ENCODE data around the gene LLPH.

Gene LLPH

DNA sequence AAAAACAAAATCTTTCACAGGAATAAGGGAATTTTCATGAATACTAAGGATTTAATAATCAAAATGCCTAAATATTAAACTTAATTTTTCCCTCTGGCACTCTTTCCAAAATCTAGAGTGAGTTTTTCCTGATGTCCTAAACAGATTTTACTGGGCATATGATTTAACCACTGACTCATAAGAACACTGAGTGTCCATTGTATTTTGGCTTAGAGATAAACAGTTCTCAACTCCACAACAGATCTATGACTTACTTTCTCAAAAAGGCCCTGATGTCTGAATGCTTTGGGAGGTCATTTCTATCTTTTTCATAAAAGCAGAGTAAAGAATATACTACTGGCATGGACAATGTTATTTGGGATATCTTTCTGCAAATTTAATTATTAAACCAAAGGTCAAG lies 24.2 kb upstream of the LLPH start:
- no peak overlapping the region for H3K27ac ChIP-seq
- TF ChIP-seq CTCF (conservative IDR thresholded peaks at IDR 0.05) = no peak

GRCh38 chr12:66152732-66153131 lies 22.2 kb upstream of the LLPH start:
- no peak for TF ChIP-seq CTCF (conservative IDR thresholded peaks at IDR 0.05)
- H3K27ac ChIP-seq = no peak overlapping the region

GRCh38 chr12:66149702-66150398 lies 19.3 kb upstream of the LLPH start:
- H3K27ac ChIP-seq = no peak overlapping the region
- peak; percentile 26; the same call in 1 of the 2 replicates for TF ChIP-seq CTCF (conservative IDR thresholded peaks at IDR 0.05)

DNA sequence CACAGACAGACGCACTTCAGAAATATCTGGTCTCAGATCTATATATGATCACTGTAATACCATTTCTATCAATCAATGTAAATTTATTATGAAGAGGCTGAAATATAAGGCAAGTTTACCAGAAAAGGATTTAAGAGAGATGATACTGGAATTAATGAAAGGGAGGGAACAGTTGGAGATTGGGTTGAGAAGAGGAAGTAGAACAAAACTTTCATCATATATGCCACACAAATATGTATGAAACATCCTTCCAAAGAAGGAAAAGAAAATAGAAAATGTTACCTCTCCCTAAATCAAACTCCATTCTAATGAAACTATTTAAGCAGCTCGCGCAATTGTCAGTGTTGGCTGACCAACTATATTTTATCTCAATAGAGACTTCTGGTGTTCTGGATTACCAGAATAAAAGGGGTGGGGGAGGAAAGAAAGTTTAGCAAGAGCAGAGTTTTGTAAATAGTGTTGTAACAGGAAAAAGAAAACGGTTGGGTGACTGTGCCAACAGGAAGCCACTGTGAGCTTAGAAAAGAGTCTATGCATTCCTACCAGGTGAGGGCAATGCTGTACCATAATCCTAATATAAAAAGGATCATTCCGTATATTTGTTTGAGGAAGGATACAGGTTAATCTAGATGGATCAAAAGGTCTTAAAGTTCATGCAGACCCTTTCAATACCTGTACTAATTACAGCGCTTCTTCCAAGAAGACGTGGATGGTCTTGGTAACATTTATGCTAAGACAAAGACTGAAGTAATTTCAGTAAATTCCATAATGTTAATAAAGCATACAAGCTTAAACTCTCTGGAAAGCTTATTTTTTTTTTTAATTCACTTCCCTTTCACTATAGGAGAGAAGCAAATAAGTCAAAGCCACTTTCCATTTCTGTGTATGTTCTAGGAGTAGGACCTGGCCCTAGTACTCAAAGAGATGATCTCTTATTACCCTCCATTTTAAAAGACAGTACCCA lies 14.5 kb upstream of the LLPH start:
- TF ChIP-seq CTCF (conservative IDR thresholded peaks at IDR 0.05) = peak; percentile 92

GRCh38 chr12:66143868-66144267 lies 13.3 kb upstream of the LLPH start:
- TF ChIP-seq CTCF (conservative IDR thresholded peaks at IDR 0.05) = no peak
- H3K27ac ChIP-seq = no peak overlapping the region

More for the DNA sequence above, 14.5 kb upstream of the LLPH start:
- H3K27ac ChIP-seq = peak overlapping the region; percentile 37

DNA sequence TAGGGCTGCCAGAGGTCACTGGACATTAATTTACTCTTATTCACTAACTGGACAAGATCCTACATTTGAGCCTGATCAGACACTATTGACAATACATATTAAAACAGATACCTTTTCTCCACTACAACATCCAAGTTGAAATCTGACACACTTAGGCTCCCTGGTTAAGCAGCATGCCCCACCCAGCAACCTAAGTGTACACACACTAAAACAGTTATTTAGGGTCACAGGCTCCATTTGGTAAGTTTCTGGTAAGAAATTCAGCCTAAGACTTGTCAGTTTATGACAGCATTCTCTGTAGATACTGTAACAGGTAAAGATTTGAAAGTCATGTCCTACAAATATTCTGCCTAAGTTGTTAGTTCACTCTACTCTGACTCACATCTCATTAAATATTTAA lies 12.3 kb upstream of the LLPH start:
- no peak overlapping the region for H3K27ac ChIP-seq
- TF ChIP-seq CTCF (conservative IDR thresholded peaks at IDR 0.05) = no peak

- H3K27ac ChIP-seq = no peak overlapping the region
- TF ChIP-seq CTCF (conservative IDR thresholded peaks at IDR 0.05) = no peak
Measured at GRCh38 chr12:66141299-66141698, 10.7 kb upstream of the LLPH start.
